Neural crest cell (in vitro differentiated cells): ENCODE measurements around the gene ERF. TPM values are rescaled to one million over a fixed set of nuclear protein-coding genes. Genes with fewer than 3 reads are reported as not detected.

Source experiments
- DNase-seq: peaks from one replicate; pipeline ENCODE4 v3.0.0; 2021; ENCODE audit warnings: low read depth, mixed read lengths, low spot score
- H3K27ac Mint-ChIP-seq: one replicate; pipeline ENCODE4 v1.8.0; 2021; ENCODE audit warnings: mild to moderate bottlenecking, mixed read lengths; ENCODE audit not compliant: unreplicated experiment
- H3K27me3 Mint-ChIP-seq: 2 replicates; pipeline ENCODE4 v1.8.0; 2021; ENCODE audit warnings: low read depth, mild to moderate bottlenecking, mixed read lengths
- H3K36me3 Mint-ChIP-seq: 2 replicates; pipeline ENCODE4 v1.8.0; 2021; ENCODE audit warnings: low read depth, mild to moderate bottlenecking, mixed read lengths
- H3K4me1 Mint-ChIP-seq: 2 replicates; pipeline ENCODE4 v1.8.0; 2021; ENCODE audit warnings: mixed read lengths
- H3K4me3 Mint-ChIP-seq: one replicate; pipeline ENCODE4 v1.8.0; 2021; ENCODE audit warnings: mild to moderate bottlenecking, mixed read lengths
- H3K9me3 Mint-ChIP-seq: 2 replicates; pipeline ENCODE4 v1.8.0; 2021; ENCODE audit warnings: mixed read lengths
- CTCF ChIP-seq: fragments of 200-600 bp; sonication (generic); conservative IDR thresholded peaks from 2 replicates; pipeline ENCODE4 v1.5.0; 2021; ENCODE audit warnings: antibody characterized with exemption, mild to moderate bottlenecking
- total RNA-seq: library from RNA; stranded (reverse); gene quantifications from 2 replicates; pipeline ENCODE4 v1.2.1, GENCODE V29; 2021

ERF gene
- total RNA-seq, 1 donor from 2014 or later, result 102 TPM

DNA sequence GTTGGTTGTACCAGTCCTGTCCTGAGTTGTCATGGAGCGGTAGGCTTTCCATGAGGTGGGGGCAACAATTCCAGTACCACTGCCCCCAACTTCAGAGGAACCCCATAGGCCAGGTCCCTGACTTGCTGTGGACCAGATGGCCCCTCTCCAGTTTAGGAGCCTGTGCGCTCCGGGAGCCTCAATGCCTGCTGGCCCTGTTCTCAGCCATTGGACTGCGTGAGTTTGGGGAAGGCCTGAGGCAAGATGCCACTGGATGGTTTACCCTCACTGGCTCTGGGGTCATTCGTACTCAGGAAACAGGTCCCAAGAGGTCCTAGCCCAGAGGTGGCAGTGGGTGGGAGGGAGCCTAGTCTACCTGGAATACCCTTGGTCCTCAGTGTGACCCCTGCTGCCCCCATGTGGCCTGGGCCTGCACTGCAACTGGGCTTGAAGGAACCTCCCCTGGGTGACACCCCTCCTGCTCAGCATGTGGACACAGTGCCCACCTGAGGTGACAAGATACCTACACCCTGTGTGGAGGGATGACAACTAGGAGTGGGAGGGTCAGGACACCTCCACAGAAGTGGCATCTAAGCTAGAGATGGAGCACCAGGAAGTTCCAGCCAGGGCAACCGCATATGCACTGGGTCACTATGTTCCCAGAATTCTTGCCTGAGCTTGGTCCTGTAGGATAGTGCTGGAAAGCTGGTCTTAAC lies 41.0 kb upstream of the ERF start:
- Mint-ChIP-seq H3K27me3 (peaks cover 4% of the 10 kb centered on the region), H3K4me3 (peak overlapping the region; percentile 83), H3K27ac (no peak overlapping the region), H3K9me3 (no peaks in the 10 kb centered on the region), H3K4me1 (peaks cover 13% of the 10 kb centered on the region), H3K36me3 (peaks cover 15% of the 10 kb centered on the region)
- TF ChIP-seq CTCF, result peak; percentile 85
- peak; percentile 91 for DNase-seq

- H3K36me3 Mint-ChIP-seq, result peaks cover 15% of the 10 kb centered on the region
- no peak for DNase-seq
- H3K4me3 Mint-ChIP-seq, result peak overlapping the region; percentile 83
- H3K9me3 Mint-ChIP-seq, result no peaks in the 10 kb centered on the region
- no peak for TF ChIP-seq CTCF
- H3K27ac Mint-ChIP-seq, result no peak overlapping the region
- peaks cover 13% of the 10 kb centered on the region for H3K4me1 Mint-ChIP-seq
- H3K27me3 Mint-ChIP-seq, result peaks cover 4% of the 10 kb centered on the region
Observed at GRCh38 chr19:42295342-42295741, 40.4 kb upstream of the ERF start.

DNA sequence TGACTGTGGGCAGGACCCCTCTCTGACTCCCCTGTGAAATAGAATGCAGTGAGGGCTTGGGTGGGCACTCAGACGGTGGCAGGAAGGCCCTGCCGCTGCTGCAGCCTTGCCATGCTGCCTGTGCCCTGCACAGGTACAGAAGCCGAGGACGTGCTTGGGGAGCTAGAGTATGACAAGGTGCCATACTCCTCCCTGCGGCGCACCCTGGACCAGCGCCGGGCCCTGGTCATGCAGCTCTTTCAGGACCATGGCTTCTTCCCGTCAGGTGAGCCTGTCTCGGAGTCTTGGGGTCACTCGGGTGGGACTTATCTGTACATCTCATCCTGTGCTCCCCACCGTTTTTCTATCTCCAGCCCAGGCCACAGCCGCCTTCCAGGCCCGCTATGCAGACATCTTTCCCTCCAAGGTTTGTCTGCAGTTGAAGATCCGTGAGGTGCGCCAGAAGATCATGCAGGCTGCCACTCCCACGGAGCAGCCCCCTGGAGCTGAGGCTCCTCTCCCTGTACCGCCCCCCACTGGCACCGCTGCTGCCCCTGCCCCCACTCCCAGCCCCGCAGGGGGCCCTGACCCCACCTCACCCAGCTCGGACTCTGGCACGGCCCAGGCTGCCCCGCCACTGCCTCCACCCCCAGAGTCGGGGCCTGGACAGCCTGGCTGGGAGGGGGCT lies 39.7 kb upstream of the ERF start:
- Mint-ChIP-seq H3K27ac (no peak overlapping the region), H3K27me3 (peaks cover 4% of the 10 kb centered on the region), H3K9me3 (no peaks in the 10 kb centered on the region), H3K4me1 (peaks cover 8% of the 10 kb centered on the region), H3K36me3 (peaks cover 9% of the 10 kb centered on the region), H3K4me3 (peak overlapping the region; percentile 49)
- no peak for DNase-seq
- TF ChIP-seq CTCF, result no peak

- no peak for DNase-seq
- TF ChIP-seq CTCF, result no peak
- H3K27me3 Mint-ChIP-seq, result peaks cover 4% of the 10 kb centered on the region
- H3K36me3 Mint-ChIP-seq, result peaks cover 9% of the 10 kb centered on the region
- H3K4me3 Mint-ChIP-seq, result peak overlapping the region; percentile 44
- H3K4me1 Mint-ChIP-seq, result peaks cover 8% of the 10 kb centered on the region
- no peak overlapping the region for H3K27ac Mint-ChIP-seq
- H3K9me3 Mint-ChIP-seq, result no peaks in the 10 kb centered on the region
Observed at GRCh38 chr19:42293948-42294347, 39.0 kb upstream of the ERF start.

DNA sequence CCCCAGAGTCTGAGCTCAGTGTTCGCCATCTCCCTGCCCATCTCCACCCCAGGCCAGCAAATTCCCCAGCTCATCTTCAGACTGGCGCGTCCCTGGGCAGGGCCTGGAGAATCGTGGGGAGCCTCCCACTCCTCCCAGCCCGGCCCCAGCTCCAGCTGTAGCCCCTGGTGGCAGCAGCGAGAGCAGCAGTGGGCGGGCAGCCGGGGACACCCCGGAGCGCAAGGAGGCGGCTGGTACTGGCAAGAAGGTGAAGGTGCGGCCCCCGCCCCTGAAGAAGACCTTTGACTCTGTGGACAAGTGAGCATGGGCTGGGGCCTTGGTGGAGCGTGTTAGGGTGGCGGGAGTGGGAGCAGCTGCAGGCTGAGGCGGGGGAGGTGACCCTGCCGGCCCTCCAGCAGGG lies 38.6 kb upstream of the ERF start:
- no peak for TF ChIP-seq CTCF
- H3K4me3 Mint-ChIP-seq, result peak overlapping the region; percentile 44
- no peak for DNase-seq

More for the DNA sequence above, 38.6 kb upstream of the ERF start:
- Mint-ChIP-seq H3K27me3 (peaks cover 4% of the 10 kb centered on the region), H3K27ac (no peak overlapping the region), H3K9me3 (no peaks in the 10 kb centered on the region), H3K36me3 (peaks cover 9% of the 10 kb centered on the region), H3K4me1 (peaks cover 8% of the 10 kb centered on the region)
